AG04450 (cell line): ENCODE measurements around the gene IPO11. TPM values are rescaled to one million over a fixed set of nuclear protein-coding genes. Genes with fewer than 3 reads are reported as not detected.

Experiments used
- CTCF ChIA-PET: fragments of 300-600, 350-600 bp; formaldehyde crosslinking; extraction: SDS; loops from one replicate; lab custom pipeline; 2022; ENCODE audit warnings: antibody characterized with exemption, inconsistent platforms; lab: Charles Lee
- POLR2A ChIA-PET: fragments of 350-600 bp; formaldehyde crosslinking; extraction: SDS; loops from one replicate; lab custom pipeline; 2021; ENCODE audit warnings: antibody characterized with exemption, inconsistent platforms; lab: Yijun Ruan, JAX
- DNase-seq: peaks from one replicate; pipeline ENCODE4 v3.0.0-alpha.2; 2011; ENCODE audit warnings: low read depth, low spot score
- H3K27ac ChIP-seq: one replicate; pipeline ENCODE4 v1.5.1; 2012; ENCODE audit warnings: low read depth, low read length, control low read depth
- H3K27me3 ChIP-seq: one replicate; pipeline ENCODE4 v1.6.0; 2012; ENCODE audit warnings: low read length; ENCODE audit not compliant: control insufficient read depth, insufficient read depth
- H3K4me3 ChIP-seq: 2 replicates; pipeline ENCODE4 v1.5.1; 2011; ENCODE audit warnings: mild to moderate bottlenecking, low read depth, low read length, control low read depth
- H3K9me3 ChIP-seq: 2 replicates; pipeline ENCODE4 v1.5.1; 2012; ENCODE audit warnings: low read length; ENCODE audit not compliant: control insufficient read depth, insufficient read depth
- polyA plus RNA-seq: library from polyadenylated mRNA; depleted of rRNA; stranded (reverse); fragments of >200 nt; gene quantifications from 2 replicates; pipeline ENCODE4 v1.2.3, GENCODE V29; 2011
- TF ChIP-seq, protein P1 (sequence below): IDR thresholded peaks from 2 replicates; pipeline ENCODE4 v1.5.1; 2011; ENCODE audit warnings: low read depth, low read length, control low read depth, inconsistent platforms

IPO11 gene
- polyA plus RNA-seq, 1 experiment = 24.0 TPM

DNA sequence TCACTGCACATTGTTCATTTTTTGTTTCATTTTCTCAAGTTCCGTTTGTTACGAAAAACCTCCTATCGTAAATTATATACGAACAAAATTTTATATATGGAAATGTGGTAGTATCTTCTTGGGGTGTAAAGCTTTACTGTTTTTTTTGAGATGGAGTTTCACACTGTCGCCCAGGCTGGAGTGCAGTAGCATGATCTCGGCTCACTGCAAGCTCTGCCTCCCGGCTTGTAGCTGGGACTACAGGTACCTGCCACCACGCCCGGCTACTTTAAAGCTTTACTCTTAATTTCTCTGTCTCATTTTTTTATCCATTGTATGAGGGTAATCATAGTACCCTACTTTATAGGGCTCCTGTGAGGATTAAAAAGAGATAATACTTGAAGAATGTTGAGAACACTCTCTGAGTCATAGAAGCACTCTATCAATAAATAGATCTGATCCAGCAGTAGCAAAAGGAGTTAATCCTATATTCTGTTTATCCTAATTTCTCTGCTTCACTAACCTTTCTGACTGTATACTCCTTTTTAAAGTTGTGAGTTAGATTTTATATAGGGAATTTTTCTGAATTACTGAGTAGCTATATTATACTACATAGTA, 160.5 kb downstream of the IPO11 start:
- ChIA-PET POLR2A (no interaction called here), CTCF (no interaction called here)
- Histone ChIP-seq H3K9me3 (no peaks in the 10 kb centered on the region), H3K4me3 (no peak overlapping the region), H3K27me3 (no peaks in the 10 kb centered on the region), H3K27ac (no peak overlapping the region)
- TF ChIP-seq, protein P1, sequence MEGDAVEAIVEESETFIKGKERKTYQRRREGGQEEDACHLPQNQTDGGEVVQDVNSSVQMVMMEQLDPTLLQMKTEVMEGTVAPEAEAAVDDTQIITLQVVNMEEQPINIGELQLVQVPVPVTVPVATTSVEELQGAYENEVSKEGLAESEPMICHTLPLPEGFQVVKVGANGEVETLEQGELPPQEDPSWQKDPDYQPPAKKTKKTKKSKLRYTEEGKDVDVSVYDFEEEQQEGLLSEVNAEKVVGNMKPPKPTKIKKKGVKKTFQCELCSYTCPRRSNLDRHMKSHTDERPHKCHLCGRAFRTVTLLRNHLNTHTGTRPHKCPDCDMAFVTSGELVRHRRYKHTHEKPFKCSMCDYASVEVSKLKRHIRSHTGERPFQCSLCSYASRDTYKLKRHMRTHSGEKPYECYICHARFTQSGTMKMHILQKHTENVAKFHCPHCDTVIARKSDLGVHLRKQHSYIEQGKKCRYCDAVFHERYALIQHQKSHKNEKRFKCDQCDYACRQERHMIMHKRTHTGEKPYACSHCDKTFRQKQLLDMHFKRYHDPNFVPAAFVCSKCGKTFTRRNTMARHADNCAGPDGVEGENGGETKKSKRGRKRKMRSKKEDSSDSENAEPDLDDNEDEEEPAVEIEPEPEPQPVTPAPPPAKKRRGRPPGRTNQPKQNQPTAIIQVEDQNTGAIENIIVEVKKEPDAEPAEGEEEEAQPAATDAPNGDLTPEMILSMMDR = no peak
- DNase-seq = no peak

DNA sequence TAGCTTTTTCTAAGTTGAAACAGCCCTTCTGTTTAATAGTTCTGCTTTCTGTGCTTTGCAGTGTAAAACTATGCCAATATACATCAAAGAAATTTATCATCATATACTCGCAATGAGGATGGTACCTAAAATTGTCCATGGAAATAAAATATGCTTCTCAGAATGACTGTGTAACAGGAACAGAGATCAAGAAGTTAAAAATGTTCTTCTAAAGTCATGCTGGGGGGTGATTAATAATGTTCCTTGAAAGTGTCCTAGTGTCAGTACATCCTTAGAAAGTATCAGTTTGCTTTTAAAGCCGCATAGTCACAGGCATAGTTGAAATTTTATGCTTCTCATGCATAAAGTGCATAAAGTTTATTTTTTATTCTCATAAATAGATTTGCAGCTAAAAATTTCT, 162.0 kb downstream of the IPO11 start:
- no peaks in the 10 kb centered on the region for H3K27me3 ChIP-seq
- H3K27ac ChIP-seq = no peak overlapping the region
- no peak overlapping the region for H3K4me3 ChIP-seq
- H3K9me3 ChIP-seq = no peaks in the 10 kb centered on the region
- no peak for DNase-seq
- TF ChIP-seq, protein P1 = no peak
- ChIA-PET POLR2A (no interaction called here), CTCF (no interaction called here)

DNA sequence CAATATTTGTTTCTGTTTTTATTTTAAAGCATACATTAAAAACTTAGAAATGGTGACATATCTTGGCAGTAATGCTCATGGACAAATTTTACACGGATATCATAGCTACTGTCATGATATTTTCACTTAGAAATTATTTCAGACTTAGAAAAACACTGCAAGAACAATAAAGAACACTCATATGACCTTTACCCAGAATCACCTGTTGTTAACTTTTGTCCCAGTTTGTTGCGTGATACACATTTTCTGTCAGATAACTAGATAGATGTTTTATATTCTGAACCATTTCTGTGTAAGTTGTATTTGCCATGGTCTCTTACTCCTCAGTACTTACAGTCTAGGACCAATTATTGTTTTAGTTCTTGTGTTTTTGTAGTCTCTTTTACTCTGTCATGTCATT, 162.5 kb downstream of the IPO11 start:
- Histone ChIP-seq H3K27ac (no peak overlapping the region), H3K9me3 (no peaks in the 10 kb centered on the region), H3K4me3 (no peak overlapping the region), H3K27me3 (no peaks in the 10 kb centered on the region)
- DNase-seq = no peak
- TF ChIP-seq, protein P1 = no peak
- ChIA-PET POLR2A (no interaction called here), CTCF (no interaction called here)

DNA sequence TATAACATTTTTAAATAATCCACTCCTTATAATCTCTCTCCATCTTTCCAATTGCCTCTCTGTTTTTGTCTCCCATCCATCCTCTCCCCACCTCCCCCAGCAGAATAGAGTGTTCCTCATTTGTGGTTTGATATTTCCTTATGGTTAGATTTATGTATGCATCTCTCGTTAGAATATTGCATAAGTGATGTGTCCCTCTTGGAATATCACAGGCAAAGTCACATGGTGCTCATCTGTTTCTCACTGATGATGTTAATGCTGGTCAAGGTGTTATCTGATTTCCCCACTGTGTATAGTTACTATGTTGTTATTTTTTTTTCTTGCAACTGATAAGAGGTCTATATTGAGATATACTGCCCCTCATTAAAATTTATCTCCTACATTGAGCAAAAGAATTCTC, 162.9 kb downstream of the IPO11 start:
- CTCF ChIA-PET = no interaction called here
- TF ChIP-seq, protein P1 = no peak

DNA sequence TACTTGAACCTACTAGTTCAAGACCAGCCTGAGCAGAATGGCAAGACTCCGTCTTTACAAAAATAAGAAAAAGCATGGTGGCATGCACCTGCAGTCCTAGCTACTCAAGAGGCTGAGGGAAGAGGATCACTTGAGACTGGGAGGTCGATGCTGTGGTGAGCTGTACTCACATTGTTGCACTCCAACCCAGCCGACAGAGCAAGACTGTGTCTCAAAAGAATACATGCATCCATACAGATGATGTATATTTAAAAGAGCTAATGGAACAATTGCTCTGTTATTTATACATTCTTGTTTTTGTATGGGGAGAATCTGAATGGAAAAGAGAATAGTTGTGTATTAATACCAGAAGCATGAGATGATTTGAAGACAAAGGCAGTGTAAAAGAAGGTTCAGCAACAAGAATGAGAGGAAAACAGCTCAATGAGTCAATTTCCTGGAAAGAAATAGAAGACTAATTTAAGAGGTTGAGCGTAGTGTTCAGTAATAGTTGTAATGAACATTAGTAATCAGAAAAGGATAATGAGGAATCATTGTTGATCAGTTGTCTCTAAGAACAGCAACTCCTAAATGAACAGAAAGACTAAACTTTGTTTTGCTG, 164.1 kb downstream of the IPO11 start:
- CTCF ChIA-PET = no interaction called here
- DNase-seq = no peak
- H3K9me3 ChIP-seq = no peaks in the 10 kb centered on the region
- TF ChIP-seq, protein P1 = no peak
- H3K4me3 ChIP-seq = no peak overlapping the region
- no peaks in the 10 kb centered on the region for H3K27me3 ChIP-seq
- no peak overlapping the region for H3K27ac ChIP-seq
- POLR2A ChIA-PET = no interaction called here

More for the DNA sequence above, 162.9 kb downstream of the IPO11 start:
- Histone ChIP-seq H3K4me3 (no peak overlapping the region), H3K9me3 (no peaks in the 10 kb centered on the region), H3K27ac (no peak overlapping the region), H3K27me3 (no peaks in the 10 kb centered on the region)
- no peak for DNase-seq
- POLR2A ChIA-PET = no interaction called here
